ENCODE data around the gene CFAP410.

CFAP410 gene

GRCh38 chr21:44326272-44326647 is 12.9 kb downstream of the CFAP410 start:
- Histone ChIP-seq H4K20me1 (ENCODE audit: control insufficient read depth, insufficient read depth, low read depth, low read length) (peaks cover 6% of the 10 kb centered on the region; the same call in 1 of the 2 replicates), H3K36me3 (ENCODE audit: control insufficient read depth, low read length) (peaks cover 58% of the 10 kb centered on the region), H3K4me2 (ENCODE audit: low read length) (no peak overlapping the region), H3F3A (ENCODE audit: control insufficient read depth, insufficient read depth) (peaks cover 3% of the 10 kb centered on the region; the same call in 1 of the 2 replicates), H3K27me3 (ENCODE audit: control insufficient read depth, low read length) (no peaks in the 10 kb centered on the region), H3K79me2 (ENCODE audit: control insufficient read depth, low read length) (no peaks in the 10 kb centered on the region), H3K4me1 (ENCODE audit: control insufficient read depth, low read length) (no peaks in the 10 kb centered on the region), H3K4me3 (ENCODE audit: low read length) (no peak overlapping the region), H3K9me3 (ENCODE audit: control insufficient read depth, insufficient read depth, low read length) (no peaks in the 10 kb centered on the region), H3K27ac (ENCODE audit: low read depth, low read length) (no peak overlapping the region), H3K9me2 (replicated peaks; ENCODE audit: control insufficient read depth, low read length) (no peaks in the 10 kb centered on the region)
- no peak for TF ChIP-seq EZH2phosphoT487 (IDR thresholded peaks at IDR 0.05; ENCODE audit: borderline replicate concordance, low read length)
- TF ChIP-seq, protein P1, sequence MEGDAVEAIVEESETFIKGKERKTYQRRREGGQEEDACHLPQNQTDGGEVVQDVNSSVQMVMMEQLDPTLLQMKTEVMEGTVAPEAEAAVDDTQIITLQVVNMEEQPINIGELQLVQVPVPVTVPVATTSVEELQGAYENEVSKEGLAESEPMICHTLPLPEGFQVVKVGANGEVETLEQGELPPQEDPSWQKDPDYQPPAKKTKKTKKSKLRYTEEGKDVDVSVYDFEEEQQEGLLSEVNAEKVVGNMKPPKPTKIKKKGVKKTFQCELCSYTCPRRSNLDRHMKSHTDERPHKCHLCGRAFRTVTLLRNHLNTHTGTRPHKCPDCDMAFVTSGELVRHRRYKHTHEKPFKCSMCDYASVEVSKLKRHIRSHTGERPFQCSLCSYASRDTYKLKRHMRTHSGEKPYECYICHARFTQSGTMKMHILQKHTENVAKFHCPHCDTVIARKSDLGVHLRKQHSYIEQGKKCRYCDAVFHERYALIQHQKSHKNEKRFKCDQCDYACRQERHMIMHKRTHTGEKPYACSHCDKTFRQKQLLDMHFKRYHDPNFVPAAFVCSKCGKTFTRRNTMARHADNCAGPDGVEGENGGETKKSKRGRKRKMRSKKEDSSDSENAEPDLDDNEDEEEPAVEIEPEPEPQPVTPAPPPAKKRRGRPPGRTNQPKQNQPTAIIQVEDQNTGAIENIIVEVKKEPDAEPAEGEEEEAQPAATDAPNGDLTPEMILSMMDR (IDR thresholded peaks at IDR 0.05; ENCODE audit: low read depth, low read length, poor library complexity, severe bottlenecking): no peak

GRCh38 chr21:44325386-44326271 is 13.6 kb downstream of the CFAP410 start:
- Histone ChIP-seq H3K4me2 (ENCODE audit: low read length) (no peak overlapping the region), H3K27ac (ENCODE audit: low read depth, low read length) (no peak overlapping the region), H3K9me3 (ENCODE audit: control insufficient read depth, insufficient read depth, low read length) (no peaks in the 10 kb centered on the region), H3K9me2 (replicated peaks; ENCODE audit: control insufficient read depth, low read length) (no peaks in the 10 kb centered on the region), H3K4me3 (ENCODE audit: low read length) (no peak overlapping the region), H3F3A (ENCODE audit: control insufficient read depth, insufficient read depth) (peaks cover 3% of the 10 kb centered on the region; the same call in 1 of the 2 replicates), H3K27me3 (ENCODE audit: control insufficient read depth, low read length) (no peaks in the 10 kb centered on the region), H3K4me1 (ENCODE audit: control insufficient read depth, low read length) (no peaks in the 10 kb centered on the region), H3K79me2 (ENCODE audit: control insufficient read depth, low read length) (no peaks in the 10 kb centered on the region), H3K36me3 (ENCODE audit: control insufficient read depth, low read length) (peaks cover 61% of the 10 kb centered on the region), H4K20me1 (ENCODE audit: control insufficient read depth, insufficient read depth, low read depth, low read length) (peaks cover 6% of the 10 kb centered on the region; the same call in 1 of the 2 replicates)
- TF ChIP-seq, protein P1 (IDR thresholded peaks at IDR 0.05; ENCODE audit: low read depth, low read length, poor library complexity, severe bottlenecking): no peak
- no peak for TF ChIP-seq EZH2phosphoT487 (IDR thresholded peaks at IDR 0.05; ENCODE audit: borderline replicate concordance, low read length)

- Histone ChIP-seq H3F3A (ENCODE audit: control insufficient read depth, insufficient read depth) (peaks cover 3% of the 10 kb centered on the region; the same call in 1 of the 2 replicates), H3K27ac (ENCODE audit: low read depth, low read length) (no peak overlapping the region), H3K79me2 (ENCODE audit: control insufficient read depth, low read length) (no peaks in the 10 kb centered on the region), H3K36me3 (ENCODE audit: control insufficient read depth, low read length) (peaks cover 65% of the 10 kb centered on the region), H3K4me1 (ENCODE audit: control insufficient read depth, low read length) (no peaks in the 10 kb centered on the region), H3K4me2 (ENCODE audit: low read length) (no peak overlapping the region), H3K9me2 (replicated peaks; ENCODE audit: control insufficient read depth, low read length) (no peaks in the 10 kb centered on the region), H3K27me3 (ENCODE audit: control insufficient read depth, low read length) (no peaks in the 10 kb centered on the region), H3K4me3 (ENCODE audit: low read length) (no peak overlapping the region), H3K9me3 (ENCODE audit: control insufficient read depth, insufficient read depth, low read length) (no peaks in the 10 kb centered on the region), H4K20me1 (ENCODE audit: control insufficient read depth, insufficient read depth, low read depth, low read length) (peaks cover 6% of the 10 kb centered on the region; the same call in 1 of the 2 replicates)
- TF ChIP-seq, protein P1 (IDR thresholded peaks at IDR 0.05; ENCODE audit: low read depth, low read length, poor library complexity, severe bottlenecking): no peak
- TF ChIP-seq EZH2phosphoT487 (IDR thresholded peaks at IDR 0.05; ENCODE audit: borderline replicate concordance, low read length): no peak
Measured at GRCh38 chr21:44324854-44325107, 14.4 kb downstream of the CFAP410 start.
